Activated CD4-positive, alpha-beta T cell treated with anti-CD3 and anti-CD28 coated beads, Interleukin-2, Interleukin-6, amounts not matched to agents 100 ng/mL and 50 ng/mL, durations not matched to agents 16 hours and 8 hours (primary cell): Measurements from ENCODE around the gene GFM2.
"Not testable (repeated sequence)": the region's sequence is repeated elsewhere in the genome, so short reads cannot be mapped to it uniquely, and the experiment has no call there.

ENCODE experiments used
- DNase-seq: peaks from one replicate; pipeline ENCODE4 v3.0.0-alpha.2; 2020

Gene GFM2

DNA sequence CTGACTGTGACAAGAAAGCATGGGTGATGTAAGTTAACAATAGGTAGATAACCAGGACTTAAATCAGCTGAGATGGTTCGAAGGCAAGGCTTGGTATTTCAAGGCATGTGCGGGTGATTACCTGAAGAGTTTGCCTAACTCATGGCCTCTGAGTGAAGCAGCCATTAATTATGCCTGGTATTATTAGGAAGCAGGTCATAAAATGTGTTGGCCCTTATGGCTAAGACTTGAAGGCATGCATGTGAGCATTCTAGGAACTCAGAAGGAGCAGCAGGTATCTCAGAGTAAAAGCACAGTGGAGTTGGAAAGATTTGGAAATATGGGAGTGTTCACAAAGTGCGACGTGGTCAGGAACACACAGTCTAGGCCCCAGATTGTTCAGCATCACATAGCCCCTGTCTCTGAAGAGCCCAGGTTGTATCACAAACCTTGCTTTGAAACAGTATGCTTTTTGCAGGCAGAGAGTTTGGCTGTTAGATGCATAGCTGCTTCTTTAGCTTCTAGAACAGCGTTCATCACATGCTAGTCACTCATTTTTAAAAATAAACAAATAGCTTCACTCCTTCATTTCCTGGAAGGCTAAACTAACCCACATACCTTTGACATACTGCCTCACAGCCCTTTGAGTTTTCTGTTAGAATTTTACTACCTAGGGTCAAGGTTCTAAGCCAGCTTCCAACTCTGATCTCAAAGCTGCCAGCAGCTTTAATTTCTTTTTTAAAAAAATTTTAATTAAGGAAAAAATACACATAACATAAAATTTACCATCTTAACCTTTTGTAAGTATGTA lies 79.8 kb downstream of the GFM2 start:
- DNase-seq = no peak

GRCh38 chr5:74685979-74686631 lies 80.8 kb downstream of the GFM2 start:
- peak; percentile 15 for DNase-seq

DNA sequence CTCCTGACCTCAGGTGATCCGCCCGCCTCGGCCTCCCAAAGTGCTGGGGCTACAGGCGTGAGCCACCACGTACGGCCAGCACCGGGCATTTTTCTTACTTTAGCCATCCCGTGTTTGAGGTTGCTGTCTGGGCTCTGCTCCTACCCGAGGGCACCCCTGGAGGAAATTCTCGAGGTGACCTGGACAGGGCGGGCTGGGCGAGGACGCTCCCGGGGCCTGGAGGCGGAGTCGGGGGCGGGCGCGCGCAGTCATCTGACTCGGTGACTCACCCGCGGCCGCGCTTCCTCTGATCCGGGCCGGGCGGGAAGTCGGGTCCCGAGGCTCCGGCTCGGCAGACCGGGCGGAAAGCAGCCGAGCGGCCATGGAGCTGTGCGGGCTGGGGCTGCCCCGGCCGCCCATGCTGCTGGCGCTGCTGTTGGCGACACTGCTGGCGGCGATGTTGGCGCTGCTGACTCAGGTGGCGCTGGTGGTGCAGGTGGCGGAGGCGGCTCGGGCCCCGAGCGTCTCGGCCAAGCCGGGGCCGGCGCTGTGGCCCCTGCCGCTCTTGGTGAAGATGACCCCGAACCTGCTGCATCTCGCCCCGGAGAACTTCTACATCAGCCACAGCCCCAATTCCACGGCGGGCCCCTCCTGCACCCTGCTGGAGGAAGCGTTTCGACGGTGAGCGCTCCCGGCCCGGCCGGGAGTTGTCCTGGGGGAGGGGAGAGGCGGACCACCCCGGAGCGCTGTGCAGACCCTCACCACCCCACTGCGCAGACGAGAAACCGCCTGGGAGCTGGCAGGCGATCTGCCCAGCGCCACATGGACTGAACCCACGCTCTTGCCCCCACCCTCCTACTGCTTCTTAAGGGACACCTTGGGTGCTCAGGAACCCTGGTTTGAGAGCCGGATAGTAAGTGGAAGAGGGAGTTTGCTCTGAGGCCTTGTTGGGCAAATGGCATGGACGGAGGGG lies 81.7 kb downstream of the GFM2 start, which contains the start of gene HEXB:
HEXB (plus strand) TSS at position 334 of the 952 bp plus-strand sequence; CDS start at position 362, 28 bp downstream.
- peak; percentile 92 for DNase-seq

DNA sequence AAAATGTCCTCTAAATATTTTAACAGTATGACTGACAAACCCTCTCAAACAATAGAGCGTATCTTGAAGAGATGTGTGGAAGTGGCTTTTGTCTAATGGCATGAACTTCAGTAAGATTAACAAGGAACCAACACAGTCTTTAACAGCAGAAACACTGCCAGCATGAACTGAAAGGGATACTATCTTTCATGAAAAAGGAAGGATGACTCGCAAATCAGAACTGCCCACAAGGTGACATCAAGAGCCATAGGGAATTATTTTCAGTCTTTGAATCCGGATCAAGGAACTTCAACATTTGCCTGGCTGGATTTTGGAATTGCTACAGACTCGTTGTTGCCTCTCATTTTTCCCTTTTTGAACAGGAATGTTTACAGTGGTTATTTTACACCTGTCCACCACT lies 87.0 kb downstream of the GFM2 start:
- DNase-seq = no peak

DNA sequence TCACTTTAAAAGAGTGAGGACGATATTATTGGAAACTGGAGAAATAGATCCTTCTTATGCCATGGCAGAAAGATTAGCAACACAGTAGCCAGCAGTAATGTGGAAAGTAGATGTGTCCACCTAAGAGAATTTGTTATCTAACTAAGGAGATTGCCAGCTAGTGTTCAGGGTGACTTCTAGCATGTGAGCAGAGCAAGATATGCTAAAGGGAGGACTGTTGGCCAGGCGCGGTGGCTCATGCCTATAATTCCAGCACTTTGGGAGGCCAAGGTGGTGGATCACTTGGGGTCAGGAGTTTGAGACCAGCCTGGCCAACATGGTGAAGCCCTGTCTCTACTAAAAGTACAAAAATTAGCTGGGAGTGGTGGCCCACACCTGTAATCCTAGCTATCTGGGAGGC lies 87.6 kb downstream of the GFM2 start:
- DNase-seq = not testable (repeated sequence)

DNA sequence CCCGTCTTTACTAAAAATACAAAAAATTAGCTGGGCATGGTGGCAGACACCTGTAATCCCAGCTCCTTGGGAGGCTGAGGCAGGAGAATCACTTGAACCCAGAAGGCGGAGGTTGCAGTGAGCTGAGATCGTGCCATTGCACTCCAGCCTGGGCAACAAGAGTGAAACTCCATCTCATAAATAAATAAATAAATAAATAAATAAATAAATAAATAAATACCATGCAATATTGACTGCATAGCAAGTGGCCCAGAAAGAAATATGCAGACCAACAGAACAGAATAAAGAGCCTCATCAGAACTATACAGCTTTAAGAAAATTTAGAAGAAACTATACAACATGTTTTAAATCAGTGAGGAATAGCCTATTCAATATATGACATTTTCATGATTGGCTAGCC lies 88.8 kb downstream of the GFM2 start:
- not testable (repeated sequence) for DNase-seq

DNA sequence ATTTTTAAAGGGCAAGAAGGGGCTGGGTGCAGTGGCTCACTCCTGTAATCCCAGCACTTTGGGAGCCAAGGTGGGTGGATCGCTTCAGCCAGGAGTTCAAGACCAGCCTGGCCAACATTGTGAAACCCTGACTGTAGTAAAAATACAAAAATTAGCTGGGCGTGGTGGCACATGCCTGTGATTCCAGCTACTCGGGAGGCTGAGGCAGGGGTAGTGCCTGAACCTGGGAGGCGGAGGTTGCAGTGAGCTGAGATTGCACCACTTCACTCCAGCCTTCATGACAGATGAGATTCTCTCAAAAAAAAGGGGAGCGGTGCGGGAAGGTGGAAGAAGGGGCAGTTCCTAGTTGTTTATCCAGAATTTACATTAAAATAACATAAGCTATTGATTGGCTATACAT lies 90.5 kb downstream of the GFM2 start:
- DNase-seq = not testable (repeated sequence)

- no peak for DNase-seq
Observed at GRCh38 chr5:74673011-74673790, 93.7 kb downstream of the GFM2 start.

DNA sequence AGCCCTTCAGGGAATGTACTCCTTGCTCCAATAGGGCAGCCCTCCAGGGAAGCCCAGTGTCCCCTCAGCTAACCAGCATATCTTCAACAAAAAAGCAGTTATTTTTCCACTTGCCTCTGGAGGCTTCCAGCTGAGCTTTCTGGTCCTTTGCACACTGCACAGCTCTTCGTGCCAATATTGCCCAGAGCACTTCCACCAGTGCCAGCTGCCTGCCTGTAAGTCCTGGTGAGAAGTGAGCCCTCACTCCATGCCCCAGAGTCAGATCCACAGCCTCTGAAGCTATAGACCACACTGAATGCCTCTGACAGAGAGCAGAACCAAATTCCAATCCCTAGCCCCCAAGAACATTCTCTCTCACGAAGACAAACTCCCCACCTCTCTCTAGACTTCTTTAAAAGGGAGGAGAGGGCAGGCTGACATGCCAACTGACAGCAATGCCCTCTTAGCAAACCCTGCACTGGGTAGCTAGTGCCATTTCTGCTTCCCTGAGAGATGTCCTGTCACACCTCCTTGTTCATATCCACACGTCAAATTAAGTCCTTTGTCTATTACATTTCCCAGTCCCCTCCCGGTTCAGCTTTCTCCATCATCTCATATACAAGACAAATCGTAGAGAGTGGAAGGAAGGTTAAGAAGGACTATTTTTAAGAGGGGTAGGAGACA lies 94.6 kb downstream of the GFM2 start:
- no peak for DNase-seq
